IPS-18a (cell line): Measurements from ENCODE around the gene IRF2.

Experiments used
- H3K27ac ChIP-seq: one replicate; pipeline ENCODE4 v1.5.1; 2013; ENCODE audit warnings: low read length
- H3K27me3 ChIP-seq: one replicate; pipeline ENCODE4 v1.6.1; 2013; ENCODE audit warnings: mild to moderate bottlenecking, low read length; ENCODE audit not compliant: control insufficient read depth, insufficient read depth
- H3K36me3 ChIP-seq: one replicate; pipeline ENCODE4 v1.6.1; 2013; ENCODE audit warnings: low read depth, low read length; ENCODE audit not compliant: control insufficient read depth
- H3K4me1 ChIP-seq: one replicate; pipeline ENCODE4 v1.6.1; 2013; ENCODE audit warnings: low read depth, low read length; ENCODE audit not compliant: control insufficient read depth
- H3K4me3 ChIP-seq: one replicate; pipeline ENCODE4 v1.5.1; 2013; ENCODE audit warnings: low read length
- H3K9ac ChIP-seq: one replicate; pipeline ENCODE4 v1.6.1; 2013; ENCODE audit warnings: mild to moderate bottlenecking, low read length, moderate library complexity
- H3K9me3 ChIP-seq: one replicate; pipeline ENCODE4 v1.6.1; 2013; ENCODE audit warnings: low read depth, low read length; ENCODE audit not compliant: control insufficient read depth

Gene IRF2

DNA sequence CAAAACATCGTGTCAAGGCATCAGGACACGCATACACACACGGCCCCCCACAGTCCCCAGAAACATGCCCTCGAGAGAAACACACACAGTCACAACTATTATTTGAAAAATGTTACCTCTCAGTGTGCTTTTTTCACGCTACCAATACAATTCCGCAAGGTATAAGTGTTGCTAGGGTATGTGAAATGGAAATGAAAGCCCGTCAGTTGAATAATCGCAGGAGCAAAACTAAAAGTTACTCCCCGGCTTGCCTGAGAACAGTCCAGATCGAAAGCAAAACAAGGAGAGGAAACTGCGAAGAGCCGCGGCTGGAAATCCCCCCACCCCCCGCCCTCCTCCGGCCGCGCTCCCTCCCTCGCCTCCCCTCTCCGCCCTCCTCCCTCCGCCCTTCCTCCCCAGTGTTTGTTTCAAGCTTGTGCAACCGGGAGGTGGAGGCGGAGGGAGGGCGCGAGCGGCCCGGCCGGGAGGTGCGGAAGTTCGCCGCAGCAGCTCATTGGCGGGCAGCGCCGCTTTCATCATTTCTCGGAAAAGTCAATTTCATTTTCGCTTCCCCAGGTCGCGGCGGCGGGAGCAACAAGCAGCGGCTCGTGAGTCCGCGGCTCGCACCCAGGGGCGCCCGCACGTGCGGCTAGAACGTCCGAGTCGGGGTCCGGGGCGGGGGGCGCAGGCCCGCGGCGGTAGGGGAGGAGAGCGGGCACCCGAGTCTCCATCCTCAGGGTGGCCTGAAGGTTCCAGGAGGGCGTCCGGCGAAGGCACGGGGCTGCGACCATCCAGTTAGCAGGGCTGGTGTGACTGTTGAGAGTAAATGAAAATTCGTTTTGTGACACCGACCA lies at the start of gene IRF2:
TSS of gene IRF2 (minus strand) at position 288 of the 833 bp plus-strand sequence. CDS start 45,486 bp downstream, outside the sequence.
- no peaks in the 10 kb centered on the region for H3K9me3 ChIP-seq
- H3K27ac ChIP-seq, result peak within 1 kb of the TSS; percentile 75
- no peaks in the 10 kb centered on the region for H3K36me3 ChIP-seq
- no peaks in the 10 kb centered on the region for H3K27me3 ChIP-seq
- H3K4me1 ChIP-seq, result peaks cover 12% of the 10 kb centered on the region
- H3K4me3 ChIP-seq, result peak within 1 kb of the TSS; percentile 91
- peak within 1 kb of the TSS; percentile 71 for H3K9ac ChIP-seq

DNA sequence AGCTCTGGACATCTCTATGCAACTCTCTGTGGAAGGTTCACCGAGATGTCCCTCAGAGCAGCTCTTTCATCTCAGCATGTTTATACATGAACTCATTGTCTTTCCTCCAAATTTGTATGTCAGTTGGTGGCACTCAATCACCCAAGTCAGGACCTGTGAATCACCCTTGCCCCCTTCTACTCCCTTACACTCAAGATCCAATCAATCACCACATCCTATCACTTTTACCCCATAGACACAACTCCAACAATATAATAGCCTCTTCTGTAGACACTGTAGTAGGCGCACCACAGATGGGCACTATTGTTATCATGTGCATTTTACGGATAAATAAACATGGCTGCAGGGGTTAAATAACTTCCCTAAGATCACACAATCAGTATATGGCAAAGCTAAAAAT lies 41.3 kb upstream of the IRF2 start:
- H3K4me3 ChIP-seq, result no peak overlapping the region
- peaks cover 17% of the 10 kb centered on the region for H3K4me1 ChIP-seq
- no peaks in the 10 kb centered on the region for H3K27me3 ChIP-seq
- no peak overlapping the region for H3K27ac ChIP-seq
- no peaks in the 10 kb centered on the region for H3K9me3 ChIP-seq
- H3K36me3 ChIP-seq, result no peaks in the 10 kb centered on the region
- H3K9ac ChIP-seq, result no peak overlapping the region

DNA sequence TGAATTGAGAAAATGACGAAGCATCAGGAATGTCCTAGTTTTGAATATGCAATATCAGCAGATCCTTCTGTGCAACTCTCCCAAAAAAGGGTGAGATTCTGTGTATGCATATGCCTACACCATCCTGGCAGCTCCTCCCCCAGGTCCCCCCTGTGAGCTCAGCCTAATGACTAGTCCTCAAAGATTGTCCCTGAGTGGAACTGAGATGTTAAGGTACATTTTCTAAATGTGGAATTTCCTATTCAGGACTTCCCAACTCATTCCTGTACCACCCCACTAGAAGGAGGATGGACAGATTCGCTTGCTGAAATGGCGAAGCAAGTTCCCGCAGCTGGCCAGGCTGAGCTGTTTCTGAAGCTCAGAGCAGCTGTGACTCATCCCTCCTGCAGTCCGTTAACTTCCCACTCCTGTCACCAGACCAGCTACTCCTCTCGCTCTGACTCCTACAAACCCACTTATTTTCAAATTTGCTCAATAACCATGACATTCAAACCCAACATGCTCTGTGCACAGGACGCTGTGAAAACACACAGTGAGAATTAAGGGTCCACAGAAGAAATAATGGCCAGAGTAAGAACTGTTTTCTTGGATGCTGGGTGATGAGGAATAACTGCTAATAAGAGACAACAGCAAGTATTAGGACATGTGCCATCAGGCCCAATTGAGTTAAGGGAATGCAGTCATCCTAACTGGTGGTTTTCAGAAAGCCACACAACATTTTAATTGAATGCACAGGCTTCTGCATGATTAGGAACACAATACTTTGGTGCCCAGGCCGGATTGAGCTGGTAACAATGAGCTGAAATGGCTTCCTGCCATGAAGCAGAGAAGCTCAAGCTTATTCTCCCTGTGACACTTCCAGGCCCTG lies 40.0 kb upstream of the IRF2 start:
- H3K9ac ChIP-seq, result no peak overlapping the region

DNA sequence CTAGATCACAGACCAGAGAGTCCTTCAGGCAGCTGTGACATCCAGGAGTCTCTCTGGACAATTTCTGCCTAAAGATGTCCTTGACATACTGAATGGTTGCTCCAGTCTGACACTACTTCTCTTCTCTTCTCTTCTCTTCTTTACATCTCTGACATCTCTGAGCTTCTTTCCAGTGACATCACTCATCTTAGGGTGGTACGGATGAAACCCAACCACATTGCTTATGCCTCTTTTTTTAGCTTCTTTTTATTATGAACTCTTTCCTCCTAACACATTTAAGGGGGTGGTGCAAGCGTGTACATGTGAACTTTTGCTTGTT lies 39.4 kb upstream of the IRF2 start:
- Histone ChIP-seq H3K36me3 (no peaks in the 10 kb centered on the region), H3K27me3 (no peaks in the 10 kb centered on the region), H3K9me3 (no peaks in the 10 kb centered on the region), H3K4me3 (no peak overlapping the region), H3K27ac (no peak overlapping the region), H3K9ac (no peak overlapping the region), H3K4me1 (peaks cover 17% of the 10 kb centered on the region)

More for the DNA sequence above, 40.0 kb upstream of the IRF2 start:
- no peaks in the 10 kb centered on the region for H3K27me3 ChIP-seq
- no peak overlapping the region for H3K27ac ChIP-seq
- H3K9me3 ChIP-seq, result no peaks in the 10 kb centered on the region
- no peak overlapping the region for H3K4me3 ChIP-seq
- no peaks in the 10 kb centered on the region for H3K36me3 ChIP-seq
- H3K4me1 ChIP-seq, result peaks cover 17% of the 10 kb centered on the region

DNA sequence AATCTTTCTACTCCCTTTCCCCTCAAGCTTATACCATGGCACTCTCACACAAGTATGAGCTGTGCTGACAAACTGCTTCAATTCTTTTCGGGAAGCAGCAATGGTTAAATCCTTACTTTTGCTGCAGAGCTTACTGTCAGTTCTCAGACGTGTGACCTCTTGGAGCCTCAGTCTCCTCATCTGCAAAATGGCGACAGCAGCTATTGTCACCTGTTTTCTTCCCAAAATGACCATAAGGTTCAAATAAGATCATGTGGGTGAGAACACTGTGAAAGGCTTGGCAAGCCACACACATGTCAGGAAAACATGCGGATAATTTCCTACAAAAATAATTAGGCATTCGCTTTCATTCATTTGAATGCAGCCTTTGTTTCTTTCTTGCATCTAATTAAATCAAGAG lies 36.8 kb upstream of the IRF2 start:
- Histone ChIP-seq H3K27ac (no peak overlapping the region), H3K4me3 (no peak overlapping the region)

DNA sequence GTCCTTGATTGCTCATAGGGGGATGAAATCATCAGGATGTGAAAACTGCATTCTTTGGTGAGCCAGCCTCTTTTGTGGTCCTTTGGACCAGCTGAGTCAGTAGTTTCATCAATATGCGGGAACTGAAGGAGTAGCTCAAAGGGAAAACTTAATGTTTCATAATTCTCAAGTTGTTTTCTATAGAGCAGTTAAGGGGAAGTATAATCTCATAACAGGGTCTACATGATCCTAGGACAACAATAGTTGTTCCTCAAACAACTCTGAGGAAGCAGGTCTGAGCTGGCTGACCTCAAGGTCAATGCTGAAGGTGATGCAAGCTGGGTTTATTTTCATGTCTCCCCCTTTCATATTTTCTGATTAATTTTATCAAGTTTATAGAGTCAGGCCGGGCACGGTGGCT lies 36.1 kb upstream of the IRF2 start:
- peaks cover 17% of the 10 kb centered on the region for H3K4me1 ChIP-seq
- H3K9me3 ChIP-seq, result no peaks in the 10 kb centered on the region
- no peaks in the 10 kb centered on the region for H3K27me3 ChIP-seq
- H3K9ac ChIP-seq, result no peak overlapping the region
- H3K4me3 ChIP-seq, result no peak overlapping the region
- no peak overlapping the region for H3K27ac ChIP-seq
- H3K36me3 ChIP-seq, result no peaks in the 10 kb centered on the region

More for the DNA sequence above, 36.8 kb upstream of the IRF2 start:
- H3K4me1 ChIP-seq, result peaks cover 17% of the 10 kb centered on the region
- H3K9ac ChIP-seq, result no peak overlapping the region
- no peaks in the 10 kb centered on the region for H3K27me3 ChIP-seq
- H3K36me3 ChIP-seq, result no peaks in the 10 kb centered on the region
- no peaks in the 10 kb centered on the region for H3K9me3 ChIP-seq

DNA sequence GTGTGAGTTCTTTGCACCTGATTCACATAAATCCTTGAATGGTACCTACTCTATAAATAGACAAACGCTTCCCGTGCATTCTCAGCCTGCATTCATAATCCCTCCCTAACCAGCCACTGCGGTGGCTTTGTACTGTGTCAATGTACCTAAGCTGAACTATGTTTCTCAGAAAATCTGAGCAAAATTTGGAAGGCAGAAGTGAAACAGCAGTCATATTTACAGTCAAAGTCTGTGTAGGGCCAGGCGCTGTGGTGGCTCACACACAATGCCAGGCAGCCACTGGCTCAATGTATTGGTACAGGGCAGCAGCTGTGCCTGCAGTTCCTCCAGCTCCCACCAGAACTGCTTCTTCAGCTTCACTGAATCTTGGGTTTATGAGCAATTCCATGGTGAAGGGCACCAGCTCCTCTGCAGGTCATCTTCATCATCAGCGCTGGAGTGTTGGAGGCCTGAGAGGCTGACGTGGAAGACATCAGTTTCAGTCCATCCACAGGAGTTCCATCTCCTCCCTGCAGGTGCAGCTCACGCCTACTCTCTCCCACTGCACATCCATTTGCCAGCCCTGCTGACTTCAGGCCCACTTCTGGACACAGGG lies 32.3 kb upstream of the IRF2 start:
- Histone ChIP-seq H3K4me1 (peaks cover under 1% of the 10 kb centered on the region), H3K9ac (no peak overlapping the region), H3K27ac (no peak overlapping the region), H3K36me3 (no peaks in the 10 kb centered on the region), H3K9me3 (no peaks in the 10 kb centered on the region), H3K27me3 (no peaks in the 10 kb centered on the region), H3K4me3 (no peak overlapping the region)

DNA sequence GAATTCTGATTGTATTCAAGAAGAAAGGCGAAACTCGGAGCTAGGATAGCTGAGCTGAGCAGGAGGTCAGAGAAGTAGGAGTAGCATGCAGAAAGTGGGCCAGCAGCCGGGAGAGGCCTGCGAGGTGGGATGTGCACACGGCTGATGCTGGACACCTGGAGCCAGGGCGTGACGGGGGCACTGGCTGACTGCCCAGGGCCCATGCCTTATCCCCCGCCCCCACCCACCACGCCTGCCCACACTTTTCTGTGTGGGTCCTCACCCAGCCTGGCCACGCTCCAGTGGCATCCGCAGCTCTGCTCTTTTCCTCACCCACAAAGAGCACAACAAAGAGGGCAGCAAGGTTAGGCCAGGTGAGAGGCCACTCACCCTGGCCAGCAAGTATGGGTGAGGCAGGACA lies 30.0 kb upstream of the IRF2 start:
- Histone ChIP-seq H3K9me3 (no peaks in the 10 kb centered on the region), H3K4me1 (no peaks in the 10 kb centered on the region), H3K4me3 (no peak overlapping the region), H3K9ac (no peak overlapping the region), H3K27ac (no peak overlapping the region), H3K36me3 (no peaks in the 10 kb centered on the region), H3K27me3 (no peaks in the 10 kb centered on the region)

DNA sequence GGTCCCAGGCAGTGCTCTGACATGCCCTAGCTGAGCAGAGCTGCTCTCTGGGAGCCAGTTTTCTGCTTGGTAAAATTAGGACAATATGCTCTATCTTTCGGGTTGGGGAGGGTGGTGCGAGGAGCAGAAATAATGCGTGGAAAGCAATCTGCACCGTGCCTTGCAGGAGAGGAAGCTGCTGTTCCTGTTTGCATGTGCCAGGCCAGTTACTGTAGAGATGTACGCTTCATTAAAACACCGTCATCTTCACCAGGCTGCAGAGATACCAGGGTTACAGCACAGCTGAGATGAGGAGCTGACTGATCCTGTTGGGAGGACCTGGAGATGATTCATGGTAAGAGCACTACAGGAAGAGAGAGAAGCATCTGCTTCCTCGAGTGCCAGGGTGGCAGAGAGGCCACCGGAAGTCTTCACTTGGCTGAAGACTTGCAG lies 29.5 kb upstream of the IRF2 start:
- H3K9me3 ChIP-seq, result no peaks in the 10 kb centered on the region
- no peak overlapping the region for H3K27ac ChIP-seq
- H3K36me3 ChIP-seq, result no peaks in the 10 kb centered on the region
- no peak overlapping the region for H3K9ac ChIP-seq
- H3K4me1 ChIP-seq, result no peaks in the 10 kb centered on the region
- no peaks in the 10 kb centered on the region for H3K27me3 ChIP-seq
- H3K4me3 ChIP-seq, result no peak overlapping the region

DNA sequence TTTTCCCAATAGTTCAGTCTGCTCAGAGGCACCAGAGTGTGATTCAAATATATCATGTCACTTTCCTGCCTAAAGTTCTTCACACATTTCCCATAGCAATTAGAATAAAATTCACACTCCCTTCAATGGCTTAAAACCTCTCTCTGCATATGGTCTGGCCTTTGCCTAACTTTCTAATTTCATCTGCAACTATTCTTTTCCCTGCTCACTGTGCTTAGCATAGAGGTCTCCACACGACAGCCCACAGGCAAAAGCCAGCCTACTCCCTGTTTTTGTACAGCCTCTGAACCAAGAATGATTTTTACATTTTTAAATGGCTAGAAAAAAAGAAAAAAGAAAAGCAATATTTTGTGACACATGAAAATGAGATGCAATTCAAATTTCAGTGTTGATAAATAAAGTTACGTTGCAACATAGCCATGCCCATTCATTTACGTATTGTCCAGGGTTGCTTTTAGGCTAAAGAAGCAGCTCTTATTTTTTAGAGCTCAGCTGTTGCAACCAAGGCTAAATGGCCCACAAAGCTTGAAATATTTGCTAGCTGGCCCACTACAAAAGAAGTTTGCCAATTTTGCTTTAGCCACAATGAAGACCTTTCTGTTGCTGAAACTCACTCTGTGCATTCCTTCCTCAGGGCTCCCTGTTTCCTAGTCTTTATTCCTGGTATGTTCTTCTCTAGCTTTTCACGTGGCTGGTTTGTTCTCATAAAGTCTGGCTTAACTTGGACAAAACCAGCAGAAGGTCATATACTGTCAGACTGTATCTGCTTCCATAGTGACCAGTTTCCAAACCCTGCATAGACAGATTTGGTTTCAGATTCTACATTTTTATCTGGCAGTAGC lies 26.6 kb upstream of the IRF2 start:
- no peak overlapping the region for H3K9ac ChIP-seq
- H3K36me3 ChIP-seq, result no peaks in the 10 kb centered on the region
- no peak overlapping the region for H3K27ac ChIP-seq

DNA sequence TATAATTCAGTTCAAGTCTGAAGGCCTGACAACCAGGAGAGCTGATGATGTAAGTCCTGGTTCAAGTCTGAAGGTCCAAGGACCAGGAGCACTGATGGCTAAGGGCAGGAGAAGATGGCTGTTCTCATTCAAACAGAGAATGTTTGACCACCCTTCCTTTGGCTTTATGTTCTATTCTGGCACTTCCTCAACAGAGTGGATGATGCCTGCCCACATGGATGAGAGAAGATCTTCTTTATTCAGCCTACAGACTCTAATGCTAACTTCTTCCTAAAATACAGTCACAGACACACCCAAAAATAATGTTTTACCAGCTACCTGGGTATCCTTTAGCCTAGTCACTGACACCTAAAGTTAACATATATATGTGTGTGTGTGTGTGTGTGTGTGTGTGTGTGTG lies 25.6 kb upstream of the IRF2 start:
- no peak overlapping the region for H3K4me3 ChIP-seq
- H3K9ac ChIP-seq, result no peak overlapping the region
- no peaks in the 10 kb centered on the region for H3K27me3 ChIP-seq
- no peaks in the 10 kb centered on the region for H3K9me3 ChIP-seq
- H3K27ac ChIP-seq, result no peak overlapping the region
- no peaks in the 10 kb centered on the region for H3K4me1 ChIP-seq
- no peaks in the 10 kb centered on the region for H3K36me3 ChIP-seq

More for the DNA sequence above, 26.6 kb upstream of the IRF2 start:
- no peaks in the 10 kb centered on the region for H3K27me3 ChIP-seq
- H3K9me3 ChIP-seq, result no peaks in the 10 kb centered on the region
- no peaks in the 10 kb centered on the region for H3K4me1 ChIP-seq
- H3K4me3 ChIP-seq, result no peak overlapping the region
